HFFc6 (cell line): ENCODE data around the gene F10. TPM values are rescaled to one million over a fixed set of nuclear protein-coding genes. Genes with fewer than 3 reads are reported as not detected.
A peak's percentile ranks its signal among the peaks of the same experiment; 100 is the strongest.
"Not testable (repeated sequence)": the region's sequence is repeated elsewhere in the genome, so short reads cannot be mapped to it uniquely, and the experiment has no call there.

ENCODE experiments used
- DNase-seq: peaks from one replicate; pipeline ENCODE4 v3.0.0-alpha.2; 2018
- H3K27ac Mint-ChIP-seq: 2 replicates; pipeline ENCODE4 v1.8.0; 2020; ENCODE audit warnings: mild to moderate bottlenecking, mixed read lengths
- H3K27me3 Mint-ChIP-seq: 2 replicates; pipeline ENCODE4 v1.8.0; 2021; ENCODE audit warnings: mild to moderate bottlenecking, moderate library complexity, mixed read lengths; ENCODE audit not compliant: insufficient read depth
- H3K36me3 Mint-ChIP-seq: 2 replicates; pipeline ENCODE4 v1.8.0; 2021; ENCODE audit warnings: low read depth, mixed read lengths
- H3K4me1 Mint-ChIP-seq: 2 replicates; pipeline ENCODE4 v1.8.0; 2020; ENCODE audit warnings: low read depth, mixed read lengths
- H3K4me3 Mint-ChIP-seq: 2 replicates; pipeline ENCODE4 v1.8.0; 2020; ENCODE audit warnings: mild to moderate bottlenecking, moderate library complexity, mixed read lengths
- H3K9me3 Mint-ChIP-seq: 2 replicates; pipeline ENCODE4 v1.8.0; 2020; ENCODE audit warnings: mild to moderate bottlenecking, mixed read lengths
- total RNA-seq, 6 experiments: library from RNA; stranded (reverse); fragmentation: NEBNext Ultra II Directional; extraction: Animal tissue kit (Norgen Biotek cat#: 25700); gene quantifications; 2 replicates in 1 of 6; 3 replicates in 5 of 6; pipeline ENCODE4 v1.2.3, GENCODE V29; 2021
- TF ChIP-seq, protein P1 (sequence below): fragments of 200-600 bp; sonication (generic); IDR thresholded peaks from 2 replicates; pipeline ENCODE4 v1.5.0; 2021; ENCODE audit warnings: antibody characterized with exemption, mild to moderate bottlenecking

Gene F10
- total RNA-seq, 6 experiments from 2014 or later: 10.2 to 21.3 (median 10.8) TPM

- no peak for DNase-seq
- Mint-ChIP-seq H3K27ac (no peak overlapping the region), H3K36me3 (no peaks in the 10 kb centered on the region), H3K27me3 (peaks cover 28% of the 10 kb centered on the region), H3K4me3 (no peak overlapping the region; the same call in 1 of the 2 replicates), H3K9me3 (no peaks in the 10 kb centered on the region), H3K4me1 (peaks cover 25% of the 10 kb centered on the region)
- TF ChIP-seq, protein P1, sequence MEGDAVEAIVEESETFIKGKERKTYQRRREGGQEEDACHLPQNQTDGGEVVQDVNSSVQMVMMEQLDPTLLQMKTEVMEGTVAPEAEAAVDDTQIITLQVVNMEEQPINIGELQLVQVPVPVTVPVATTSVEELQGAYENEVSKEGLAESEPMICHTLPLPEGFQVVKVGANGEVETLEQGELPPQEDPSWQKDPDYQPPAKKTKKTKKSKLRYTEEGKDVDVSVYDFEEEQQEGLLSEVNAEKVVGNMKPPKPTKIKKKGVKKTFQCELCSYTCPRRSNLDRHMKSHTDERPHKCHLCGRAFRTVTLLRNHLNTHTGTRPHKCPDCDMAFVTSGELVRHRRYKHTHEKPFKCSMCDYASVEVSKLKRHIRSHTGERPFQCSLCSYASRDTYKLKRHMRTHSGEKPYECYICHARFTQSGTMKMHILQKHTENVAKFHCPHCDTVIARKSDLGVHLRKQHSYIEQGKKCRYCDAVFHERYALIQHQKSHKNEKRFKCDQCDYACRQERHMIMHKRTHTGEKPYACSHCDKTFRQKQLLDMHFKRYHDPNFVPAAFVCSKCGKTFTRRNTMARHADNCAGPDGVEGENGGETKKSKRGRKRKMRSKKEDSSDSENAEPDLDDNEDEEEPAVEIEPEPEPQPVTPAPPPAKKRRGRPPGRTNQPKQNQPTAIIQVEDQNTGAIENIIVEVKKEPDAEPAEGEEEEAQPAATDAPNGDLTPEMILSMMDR: no peak
Observed at GRCh38 chr13:113099142-113099541, 23.5 kb upstream of the F10 start.

GRCh38 chr13:113102302-113102701 lies 20.3 kb upstream of the F10 start:
- not testable (repeated sequence) for H3K4me3 Mint-ChIP-seq, DNase-seq, H3K36me3 Mint-ChIP-seq, H3K27ac Mint-ChIP-seq, H3K9me3 Mint-ChIP-seq
- Mint-ChIP-seq H3K27me3 (peaks cover 25% of the 10 kb centered on the region), H3K4me1 (peaks cover 31% of the 10 kb centered on the region)

GRCh38 chr13:113102727-113103126 lies 19.9 kb upstream of the F10 start:
- Mint-ChIP-seq H3K27ac (no peak overlapping the region), H3K27me3 (peaks cover 25% of the 10 kb centered on the region), H3K36me3 (no peaks in the 10 kb centered on the region), H3K9me3 (no peaks in the 10 kb centered on the region), H3K4me1 (peaks cover 30% of the 10 kb centered on the region), H3K4me3 (no peak overlapping the region)
- no peak for DNase-seq
- TF ChIP-seq, protein P1: no peak

- Mint-ChIP-seq H3K27me3 (peaks cover 18% of the 10 kb centered on the region), H3K9me3 (no peaks in the 10 kb centered on the region), H3K27ac (no peak overlapping the region), H3K4me1 (peaks cover 21% of the 10 kb centered on the region), H3K4me3 (no peak overlapping the region), H3K36me3 (no peaks in the 10 kb centered on the region)
- DNase-seq: no peak
- TF ChIP-seq, protein P1: no peak
Observed at GRCh38 chr13:113103646-113104045, 19.0 kb upstream of the F10 start.

DNA sequence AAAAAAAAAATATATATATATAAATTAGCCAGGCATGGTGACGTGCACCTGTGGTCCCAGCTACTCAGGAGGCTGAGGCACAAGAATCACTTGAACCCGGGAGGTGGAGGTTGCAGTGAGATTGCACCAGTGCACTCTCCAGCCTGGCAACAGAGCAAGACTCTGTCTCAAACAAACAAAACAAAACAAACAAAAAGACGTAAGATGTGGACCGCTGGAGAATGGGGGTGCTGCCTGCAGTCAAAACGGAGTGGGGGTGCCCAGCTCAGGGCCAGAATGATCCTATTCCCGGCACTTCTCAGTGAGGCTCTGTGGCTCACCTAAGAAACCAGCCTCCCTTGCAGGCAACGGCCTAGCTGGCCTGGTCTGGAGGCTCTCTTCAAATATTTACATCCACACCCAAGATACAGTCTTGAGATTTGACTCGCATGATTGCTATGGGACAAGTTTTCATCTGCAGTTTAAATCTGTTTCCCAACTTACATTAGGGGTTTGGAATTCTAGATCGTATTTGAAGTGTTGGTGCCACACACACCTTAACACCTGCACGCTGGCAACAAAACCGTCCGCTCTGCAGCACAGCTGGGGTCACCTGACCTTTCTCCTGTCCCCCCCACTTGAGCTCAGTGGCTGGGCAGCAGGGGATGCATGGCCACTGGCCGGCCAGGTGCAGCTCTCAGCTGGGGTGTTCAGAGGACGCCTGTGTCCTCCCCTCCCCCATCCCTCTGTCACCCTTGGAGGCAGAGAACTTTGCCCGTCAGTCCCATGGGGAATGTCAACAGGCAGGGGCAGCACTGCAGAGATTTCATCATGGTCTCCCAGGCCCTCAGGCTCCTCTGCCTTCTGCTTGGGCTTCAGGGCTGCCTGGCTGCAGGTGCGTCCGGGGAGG lies 17.3 kb upstream of the F10 start, which contains the start of gene F7:
F7 (plus strand) TSS at position 760 of the 889 bp plus-strand sequence; CDS start at position 811, 51 bp downstream.
- TF ChIP-seq, protein P1: no peak
- DNase-seq: peak; percentile 27
- H3K9me3 Mint-ChIP-seq: peaks cover 5% of the 10 kb centered on the region
- no peak within 1 kb of the TSS for H3K27ac Mint-ChIP-seq
- no peak within 1 kb of the TSS for H3K4me3 Mint-ChIP-seq
- no peaks in the 10 kb centered on the region for H3K36me3 Mint-ChIP-seq
- H3K4me1 Mint-ChIP-seq: peaks cover 13% of the 10 kb centered on the region
- H3K27me3 Mint-ChIP-seq: peaks cover 2% of the 10 kb centered on the region

- no peaks in the 10 kb centered on the region for H3K36me3 Mint-ChIP-seq
- H3K27me3 Mint-ChIP-seq: peaks cover 2% of the 10 kb centered on the region
- H3K4me3 Mint-ChIP-seq: no peak overlapping the region
- H3K9me3 Mint-ChIP-seq: peaks cover 5% of the 10 kb centered on the region
- TF ChIP-seq, protein P1: no peak
- DNase-seq: no peak
- H3K27ac Mint-ChIP-seq: no peak overlapping the region
- peaks cover 13% of the 10 kb centered on the region for H3K4me1 Mint-ChIP-seq
Observed at GRCh38 chr13:113105921-113106452, 16.6 kb upstream of the F10 start.
